SKM-1 (cell line): ENCODE results near the gene DNAH1.

Source experiments
- DNase-seq: peaks from one replicate; lab custom pipeline; 2025; ENCODE audit not compliant: unreplicated experiment; lab: John Stamatoyannopoulos, UW

The DNAH1 gene

DNA sequence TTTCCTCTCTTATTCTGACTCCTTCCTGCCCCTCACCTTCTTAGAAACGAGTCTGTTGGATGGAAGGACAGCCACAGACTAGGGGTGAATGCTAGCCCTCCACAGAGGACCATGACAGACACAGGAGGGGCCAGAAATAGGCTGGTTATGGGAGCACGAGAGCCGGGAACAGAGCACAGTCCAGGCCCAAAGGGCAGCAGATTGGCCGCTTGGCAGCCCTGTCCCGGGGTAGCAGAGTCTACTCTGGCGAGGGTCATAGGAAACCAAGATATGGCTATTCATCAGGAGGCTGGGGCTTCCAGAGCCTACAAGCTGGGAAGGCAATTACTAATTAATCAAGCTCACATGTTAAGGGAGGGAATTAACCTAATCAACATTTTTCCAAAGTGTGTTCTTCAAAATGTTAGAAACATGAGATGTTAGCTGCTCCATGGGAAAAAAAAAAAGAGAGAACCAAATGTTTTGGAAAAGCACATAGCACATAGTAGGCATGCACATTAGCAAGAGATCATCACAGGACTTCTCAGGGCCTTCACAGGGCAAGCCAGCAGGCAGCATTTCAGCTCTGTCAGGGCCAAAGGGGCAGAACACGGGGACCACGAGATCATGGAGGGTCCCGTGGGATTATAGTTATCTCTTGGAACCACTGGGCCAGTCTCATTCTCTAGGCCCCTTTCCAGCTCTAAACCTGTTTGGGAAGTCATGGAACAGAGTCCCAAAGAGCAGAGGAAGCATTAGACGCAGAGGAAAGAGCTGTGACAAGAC is 115.5 kb downstream of the DNAH1 start:
- DNase-seq, result no peak

DNA sequence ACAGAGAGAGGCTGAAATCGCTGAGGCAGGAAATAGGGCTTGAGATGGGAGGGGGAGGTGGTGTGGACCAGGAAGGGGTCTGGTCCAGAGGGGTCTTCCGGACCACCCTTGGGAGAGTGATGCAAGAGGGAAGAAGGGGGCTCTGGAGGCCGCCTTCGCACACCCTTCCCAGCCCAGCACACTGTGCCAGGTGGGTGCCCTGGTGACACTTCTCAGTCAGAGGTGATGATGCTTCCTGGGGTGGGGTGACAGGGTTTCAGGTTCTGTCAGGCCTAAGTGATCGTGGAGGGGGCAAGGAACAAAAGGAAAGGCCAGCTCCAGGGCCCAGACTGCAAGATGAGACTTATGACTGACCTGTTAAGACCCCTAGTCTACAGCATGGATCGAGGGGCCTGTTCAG is 116.1 kb downstream of the DNAH1 start:
- DNase-seq, result no peak

DNA sequence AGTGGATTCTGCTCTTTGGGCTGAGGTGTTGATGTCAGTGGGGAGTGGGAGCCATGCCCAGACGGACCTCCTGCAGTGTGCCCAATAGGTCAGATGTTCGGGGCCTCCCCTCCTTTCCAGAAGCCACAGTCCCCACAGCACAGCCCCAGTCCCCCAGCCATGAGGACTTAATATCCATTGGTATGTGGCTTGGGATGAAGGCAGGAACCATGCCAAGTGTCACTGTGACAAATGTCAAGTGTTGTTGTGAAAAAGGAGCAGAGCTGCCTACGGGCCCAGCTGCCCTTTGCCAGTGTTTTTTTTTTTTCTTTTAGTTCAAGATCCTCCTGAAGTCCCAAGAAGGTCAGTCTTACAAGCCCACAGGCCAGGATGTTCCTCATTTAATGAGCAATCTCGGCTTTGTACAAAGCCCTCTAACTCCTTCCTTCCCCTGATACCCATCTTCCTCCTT is 116.6 kb downstream of the DNAH1 start:
- DNase-seq, result no peak

DNA sequence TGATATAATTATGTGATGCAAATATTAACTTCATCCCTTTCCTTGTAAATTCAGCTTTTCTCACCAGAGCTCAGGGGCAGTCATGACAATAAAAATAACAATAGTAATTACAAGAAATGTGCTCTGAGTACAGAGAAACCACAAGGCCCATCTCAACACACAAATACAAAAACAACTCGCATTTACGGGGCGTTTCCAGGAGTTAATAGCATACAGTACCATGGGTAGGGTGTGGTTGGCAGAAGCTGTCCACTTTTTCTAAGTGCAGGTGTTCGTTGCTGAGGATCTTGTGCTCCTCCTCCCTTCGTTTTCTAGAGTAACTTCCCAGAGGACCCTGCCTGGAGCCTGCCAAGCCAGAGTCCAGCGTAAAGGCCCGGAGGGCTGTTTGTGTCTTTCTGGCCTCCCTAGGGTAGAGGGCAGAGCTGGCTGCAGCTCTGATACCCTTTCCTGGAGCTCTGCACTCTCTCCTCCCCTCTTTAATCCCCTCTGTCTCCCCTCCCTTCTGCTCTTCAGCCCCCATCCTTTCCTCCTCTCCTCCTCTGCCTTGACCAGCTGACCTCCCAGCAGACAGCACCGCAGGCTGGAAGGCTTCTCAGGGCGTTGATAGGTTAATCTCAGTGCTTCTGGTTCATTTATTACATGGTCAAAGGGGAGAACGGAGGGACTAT is 117.3 kb downstream of the DNAH1 start:
- no peak for DNase-seq

DNA sequence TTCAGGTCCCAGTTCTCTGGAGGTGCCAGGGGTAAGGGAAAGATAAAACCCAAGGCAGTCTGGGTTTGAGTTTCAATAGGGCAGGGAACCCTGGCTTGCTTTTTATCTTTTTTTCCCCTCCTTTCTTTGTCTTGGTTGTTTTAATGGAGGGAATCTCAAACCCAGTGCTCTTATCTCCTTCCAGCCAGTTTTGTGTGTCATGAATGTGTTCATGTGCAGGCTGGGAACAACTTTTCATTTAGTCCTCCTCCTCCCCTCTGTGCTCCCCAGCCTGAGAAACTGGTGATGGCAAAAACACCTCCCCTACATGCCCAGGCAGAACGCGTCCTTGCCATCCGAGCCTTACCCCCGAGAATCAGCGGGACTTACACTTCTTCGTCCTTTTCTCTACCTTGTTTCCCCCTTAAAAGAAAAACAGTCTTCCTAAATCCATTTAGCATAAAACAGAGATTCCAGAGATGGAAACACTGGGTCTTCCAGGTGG is 117.9 kb downstream of the DNAH1 start:
- no peak for DNase-seq

DNA sequence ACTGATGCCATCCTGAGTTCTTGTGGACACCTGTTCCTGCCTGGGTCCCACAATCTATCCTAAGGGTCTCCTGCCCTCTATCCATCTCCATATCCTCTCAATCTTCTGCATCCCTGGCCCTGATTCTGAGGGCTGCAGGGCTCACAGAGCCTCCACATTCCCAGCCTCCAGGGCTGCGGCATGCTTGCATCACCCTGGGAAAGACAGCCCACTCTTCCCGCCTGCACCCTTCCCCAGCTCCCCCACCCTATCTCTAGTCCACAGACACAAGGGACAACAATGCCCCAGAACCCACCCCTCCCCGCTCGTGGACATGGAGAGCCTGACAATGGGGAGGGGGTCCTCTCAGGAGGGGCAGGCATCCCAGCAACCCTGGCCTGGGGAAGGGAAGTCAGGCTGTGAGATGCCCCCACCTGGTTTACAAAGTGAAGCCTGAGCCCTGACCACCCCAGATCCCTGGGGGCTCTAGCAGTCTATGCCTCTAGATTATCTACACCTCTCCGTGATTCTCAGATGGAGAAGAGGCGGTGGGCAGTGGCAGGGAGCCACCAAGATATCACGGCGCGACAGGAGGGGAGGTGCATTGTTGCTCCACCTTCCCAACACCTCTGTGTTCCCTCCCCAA is 118.5 kb downstream of the DNAH1 start:
- no peak for DNase-seq

DNA sequence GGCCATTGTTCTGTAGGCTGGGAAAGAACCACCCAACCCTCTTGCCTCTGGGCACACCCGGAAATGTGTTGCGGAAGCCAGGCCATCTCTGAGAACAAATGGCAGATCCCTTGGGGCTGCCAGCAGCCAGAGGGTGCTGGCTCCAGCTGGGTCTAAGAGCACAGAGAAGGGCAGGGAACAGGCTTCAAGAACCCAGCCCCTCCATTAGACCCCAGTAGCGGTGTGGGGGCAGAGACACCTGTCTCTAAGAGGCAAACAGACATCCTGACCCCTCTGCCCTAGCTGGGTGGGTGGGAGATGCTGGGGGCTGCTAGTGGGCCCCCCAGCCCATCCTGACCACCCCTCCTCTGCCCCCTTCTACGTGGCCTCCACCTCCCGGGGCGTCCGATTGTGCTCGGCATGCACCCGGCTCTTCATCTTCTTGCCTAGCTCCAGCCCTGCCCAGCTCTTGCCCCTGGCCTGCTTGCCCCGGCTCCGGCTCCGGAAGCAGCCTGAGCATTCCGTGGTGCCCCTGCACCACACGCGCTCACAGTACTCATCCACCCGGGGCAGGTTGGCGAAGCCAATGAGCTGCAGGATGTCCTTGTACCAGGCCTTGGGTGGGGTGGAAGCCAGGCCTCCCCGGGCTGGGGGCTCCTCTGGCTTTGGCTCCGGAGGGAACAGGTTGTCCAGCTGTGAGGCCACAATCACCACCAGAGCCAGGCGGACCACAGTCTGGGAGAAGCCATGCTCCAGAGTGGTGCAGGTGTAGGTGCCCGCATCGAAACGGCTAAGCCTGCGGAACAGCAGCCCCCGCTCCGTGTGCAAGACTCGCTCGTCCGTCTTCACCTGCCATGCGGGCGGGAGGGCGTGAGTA is 119.4 kb downstream of the DNAH1 start:
- DNase-seq, result no peak

DNA sequence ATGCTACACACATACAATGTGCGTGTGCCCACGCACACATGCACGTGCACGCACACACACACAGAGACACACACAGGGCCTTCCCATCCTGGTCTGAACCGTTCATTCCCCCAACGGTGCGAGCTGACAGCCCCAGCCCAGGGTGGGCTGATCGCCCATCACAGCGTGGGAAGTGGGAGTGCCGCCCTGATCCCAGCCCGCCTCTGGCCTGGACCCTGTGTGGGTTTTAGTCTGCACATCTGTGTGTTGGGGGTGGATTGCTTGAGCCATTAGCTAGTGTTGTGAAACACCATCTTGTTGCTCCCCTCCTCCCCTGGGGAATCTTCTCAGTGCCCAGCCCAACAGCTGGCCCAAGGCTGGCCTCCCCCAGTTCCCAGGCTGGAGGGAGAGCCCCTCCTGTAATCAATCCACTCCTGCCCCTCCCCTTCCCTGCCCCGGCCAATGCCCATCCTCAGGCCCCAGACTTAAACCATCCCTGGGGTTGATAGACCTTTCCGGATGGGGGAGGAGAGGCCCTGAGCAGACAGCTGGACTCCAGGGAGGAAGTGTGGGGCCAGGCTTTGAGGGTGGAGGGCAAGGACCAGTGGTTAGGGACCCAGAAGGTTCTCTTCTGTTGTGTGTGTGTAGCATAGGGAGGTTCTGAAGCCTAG is 120.5 kb downstream of the DNAH1 start:
- peak; percentile 74 for DNase-seq

DNA sequence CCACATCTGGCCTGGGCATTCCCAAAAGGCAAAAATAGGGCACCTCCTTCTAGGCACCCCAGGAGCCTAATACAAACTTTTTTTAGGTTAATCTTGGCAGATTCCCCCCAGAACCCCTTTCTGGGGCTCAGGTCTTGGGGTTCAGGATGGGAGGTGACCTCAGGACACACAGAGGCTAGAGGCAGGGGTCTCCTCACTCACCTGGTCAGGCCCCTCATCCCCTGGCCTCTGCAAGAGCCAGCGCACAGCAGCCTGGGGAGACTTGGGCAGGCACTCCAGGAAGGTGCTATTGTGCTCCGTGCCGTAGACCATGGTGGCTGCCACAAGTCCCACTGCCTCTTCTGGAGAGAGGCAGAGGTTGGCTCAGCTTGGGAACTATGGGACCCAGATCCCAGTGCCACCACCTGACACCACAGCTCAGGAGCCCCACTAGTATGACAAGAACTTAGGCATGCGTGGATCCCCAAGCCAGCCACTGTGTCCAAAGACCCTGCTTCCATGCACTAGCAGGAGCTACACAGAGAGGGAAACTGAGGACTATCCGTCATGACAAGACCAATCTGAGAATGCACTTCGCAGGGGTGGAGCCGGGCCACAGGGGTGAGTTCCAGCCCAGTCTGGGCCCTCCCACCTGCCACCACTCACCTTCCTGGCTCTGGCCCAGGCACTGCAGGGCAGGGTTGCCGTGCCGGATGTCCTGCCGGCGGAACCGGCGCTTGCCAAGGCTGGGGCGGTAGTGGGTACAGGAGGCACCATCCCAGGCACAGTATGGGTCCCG is 121.4 kb downstream of the DNAH1 start:
- DNase-seq, result no peak

DNA sequence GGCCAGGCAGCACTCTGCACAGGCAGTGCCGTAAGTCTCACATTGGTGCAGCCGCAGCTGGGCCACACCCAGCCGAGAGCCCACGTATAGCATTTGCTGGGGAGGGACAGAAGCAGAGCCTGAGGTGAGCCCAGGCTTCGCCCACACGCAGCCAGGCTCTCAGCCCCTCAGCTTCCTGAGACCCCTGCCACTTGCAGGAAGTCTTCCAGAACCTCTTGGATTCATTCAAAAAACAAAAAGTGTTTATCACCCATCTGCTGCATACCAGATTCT is 121.9 kb downstream of the DNAH1 start:
- DNase-seq, result no peak

DNA sequence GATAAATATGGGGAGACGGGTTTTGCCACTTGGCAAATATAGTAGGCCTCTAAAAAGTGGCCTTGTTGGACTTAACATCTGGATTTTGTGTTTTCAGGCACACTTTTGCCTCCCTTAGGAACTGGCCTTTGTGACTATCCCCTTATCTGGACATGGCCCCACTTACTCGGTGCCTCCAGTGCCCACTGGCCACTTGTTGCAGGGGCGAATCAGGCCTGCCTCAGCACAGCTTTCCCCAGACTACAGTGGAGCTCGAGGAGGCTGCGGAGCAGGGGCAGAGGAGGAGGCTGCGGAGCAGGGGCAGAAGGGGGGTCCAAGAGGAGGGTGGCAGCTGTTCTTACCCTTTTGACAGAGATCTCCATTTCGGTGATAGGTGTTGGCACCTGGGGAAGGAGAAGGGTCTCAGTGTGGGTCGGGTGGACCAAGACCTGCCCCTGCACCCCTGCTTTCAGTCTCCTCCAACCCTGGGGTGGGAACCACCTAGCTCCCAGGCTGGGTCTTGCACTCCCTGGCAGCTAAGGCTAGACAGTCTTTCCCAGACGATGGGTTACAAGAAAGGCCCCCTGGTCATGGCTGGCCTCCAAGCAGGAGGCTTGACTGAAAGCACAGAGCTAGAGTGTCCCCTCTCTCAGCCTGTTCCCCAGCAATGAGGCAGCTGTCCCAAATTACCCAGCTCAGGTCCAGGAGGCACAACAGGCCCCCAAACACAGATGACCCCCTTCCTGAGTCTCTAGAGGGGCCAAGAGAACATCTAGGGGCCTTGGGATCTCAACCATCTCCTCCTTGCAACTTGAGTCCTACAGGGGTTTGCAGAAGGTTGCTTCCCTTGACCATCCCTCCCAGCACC is 122.7 kb downstream of the DNAH1 start:
- DNase-seq, result no peak

DNA sequence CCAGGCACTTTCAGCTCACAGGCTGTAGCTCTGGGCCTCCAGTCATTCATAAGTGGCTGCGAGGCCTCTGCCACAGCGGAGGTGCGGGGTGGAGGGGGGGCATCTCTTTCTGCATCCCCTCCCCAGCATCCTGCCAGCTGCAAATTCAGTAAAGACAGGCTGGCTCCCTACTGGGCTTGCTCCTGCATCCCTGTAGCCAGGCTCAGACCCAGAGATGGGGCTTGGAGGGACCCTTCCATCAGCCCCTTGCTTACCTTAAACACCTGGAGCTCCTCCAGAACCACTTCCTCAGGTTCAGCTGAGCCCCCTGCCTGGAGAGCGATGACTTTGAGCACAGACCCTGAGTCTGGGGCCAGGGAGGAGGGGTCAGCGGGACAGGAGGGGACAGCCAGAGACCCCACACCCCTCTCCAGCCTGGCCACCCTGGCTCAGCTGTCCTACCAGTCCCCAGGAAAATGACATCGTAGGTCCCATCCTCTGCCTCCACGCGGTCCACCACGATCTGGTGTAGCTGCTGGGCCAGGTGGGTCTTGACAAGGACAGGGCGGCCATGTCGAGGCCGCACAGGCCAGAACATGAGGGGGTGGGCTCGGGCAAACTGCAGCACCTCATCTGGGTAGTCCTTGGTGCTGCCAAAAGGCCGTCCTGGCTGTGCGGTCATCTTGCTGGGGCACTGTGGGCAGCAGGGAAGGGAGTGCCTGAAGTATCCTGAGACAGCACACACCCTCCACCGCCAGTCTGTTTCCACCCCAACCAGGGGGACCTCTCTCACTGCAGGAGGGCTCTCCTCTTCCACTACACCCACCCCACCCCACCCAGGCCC is 123.5 kb downstream of the DNAH1 start:
- no peak for DNase-seq

DNA sequence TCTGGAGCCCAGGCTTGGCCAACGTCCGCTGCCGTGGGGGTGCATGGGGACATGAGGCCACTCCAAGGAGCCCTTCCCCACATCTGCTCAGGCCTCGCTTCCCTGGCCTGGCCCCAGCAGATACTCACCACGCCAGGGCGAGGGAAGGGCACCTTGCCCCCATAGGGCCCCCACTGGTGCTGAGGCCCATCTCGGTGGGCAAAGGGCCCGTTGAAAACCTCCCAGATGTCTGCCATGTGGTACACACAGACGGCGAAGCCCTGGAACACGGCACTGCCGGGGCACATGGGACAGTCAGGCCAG is 124.1 kb downstream of the DNAH1 start:
- DNase-seq, result no peak

DNA sequence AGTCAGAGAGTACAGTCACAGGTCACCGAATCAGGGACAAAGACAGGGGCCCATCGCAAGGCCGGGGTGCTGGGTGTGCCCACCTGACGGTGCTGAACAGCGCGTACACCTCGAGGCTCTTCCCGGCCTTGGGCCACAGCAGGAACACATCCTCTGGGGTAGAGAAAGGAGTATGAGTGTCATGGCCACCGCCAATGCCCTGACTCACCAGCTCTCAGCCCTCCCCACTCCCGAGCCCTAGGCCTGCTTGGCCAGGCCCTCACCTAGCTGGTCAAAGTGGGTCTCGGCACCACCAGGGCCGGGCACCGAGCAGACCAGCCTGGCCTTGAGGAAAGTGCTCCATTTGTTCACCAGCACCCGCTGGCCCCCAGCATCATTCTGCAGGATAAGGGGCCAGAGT is 124.6 kb downstream of the DNAH1 start:
- DNase-seq, result no peak

DNA sequence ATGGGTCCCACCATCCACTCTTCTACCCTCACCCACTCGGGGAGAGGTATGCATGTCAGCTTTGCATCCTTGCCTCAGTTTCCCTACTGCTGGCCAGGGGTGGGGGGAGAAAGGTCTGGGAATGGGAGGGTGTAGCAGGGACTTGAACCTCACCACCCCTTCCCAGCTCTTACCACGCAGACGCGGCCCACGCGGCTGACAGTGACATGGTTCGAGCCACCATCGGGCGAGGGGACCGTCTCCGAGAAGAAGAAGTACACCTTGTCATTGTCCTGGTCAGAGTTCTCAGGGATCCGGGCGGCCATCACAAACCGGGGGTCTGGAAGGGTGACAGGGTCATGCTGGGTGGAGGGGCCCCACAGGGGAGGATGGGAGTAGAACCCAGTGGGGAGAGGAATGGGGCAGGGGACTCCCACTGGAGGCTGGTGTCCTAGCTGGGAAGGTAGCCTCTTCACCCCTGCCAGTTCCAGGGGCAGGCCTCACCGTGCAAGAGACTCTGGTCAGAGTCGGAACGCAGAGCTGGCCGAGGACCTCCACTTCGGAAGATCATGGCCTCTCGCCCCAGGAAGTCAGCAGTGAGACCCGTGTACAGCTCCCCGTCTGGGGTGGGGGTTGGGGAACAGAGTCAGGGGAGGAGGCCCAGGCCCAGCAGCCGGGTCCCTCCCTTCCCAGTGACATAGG is 125.1 kb downstream of the DNAH1 start:
- DNase-seq, result no peak

DNA sequence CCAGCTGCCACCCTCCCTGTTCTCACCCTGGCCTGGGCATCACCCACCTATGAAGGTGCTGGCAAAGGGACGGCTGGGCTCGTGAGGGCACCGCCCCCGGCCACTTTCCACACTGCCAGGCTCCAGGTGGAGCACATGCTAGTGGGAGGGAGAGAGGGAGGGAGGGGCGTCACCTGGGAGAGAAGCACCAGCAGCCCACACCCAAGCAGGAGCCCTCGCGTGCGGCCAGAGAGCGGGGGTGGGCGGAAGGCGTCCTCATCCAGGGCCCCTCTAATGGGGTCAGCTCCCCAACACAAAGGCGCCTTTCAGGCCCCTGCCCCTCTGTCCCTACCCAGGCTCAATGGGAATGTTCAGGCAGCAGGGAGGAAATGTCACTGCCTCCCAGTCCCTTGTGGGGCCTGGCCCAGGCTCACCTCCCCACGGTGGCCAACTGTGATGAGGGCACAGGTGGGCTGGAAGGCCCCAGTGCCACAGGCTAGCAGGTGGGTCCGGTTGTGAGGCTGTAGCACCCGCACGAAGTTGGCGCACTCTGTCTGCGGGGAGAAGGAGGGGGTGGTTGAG is 125.7 kb downstream of the DNAH1 start:
- DNase-seq, result no peak

DNA sequence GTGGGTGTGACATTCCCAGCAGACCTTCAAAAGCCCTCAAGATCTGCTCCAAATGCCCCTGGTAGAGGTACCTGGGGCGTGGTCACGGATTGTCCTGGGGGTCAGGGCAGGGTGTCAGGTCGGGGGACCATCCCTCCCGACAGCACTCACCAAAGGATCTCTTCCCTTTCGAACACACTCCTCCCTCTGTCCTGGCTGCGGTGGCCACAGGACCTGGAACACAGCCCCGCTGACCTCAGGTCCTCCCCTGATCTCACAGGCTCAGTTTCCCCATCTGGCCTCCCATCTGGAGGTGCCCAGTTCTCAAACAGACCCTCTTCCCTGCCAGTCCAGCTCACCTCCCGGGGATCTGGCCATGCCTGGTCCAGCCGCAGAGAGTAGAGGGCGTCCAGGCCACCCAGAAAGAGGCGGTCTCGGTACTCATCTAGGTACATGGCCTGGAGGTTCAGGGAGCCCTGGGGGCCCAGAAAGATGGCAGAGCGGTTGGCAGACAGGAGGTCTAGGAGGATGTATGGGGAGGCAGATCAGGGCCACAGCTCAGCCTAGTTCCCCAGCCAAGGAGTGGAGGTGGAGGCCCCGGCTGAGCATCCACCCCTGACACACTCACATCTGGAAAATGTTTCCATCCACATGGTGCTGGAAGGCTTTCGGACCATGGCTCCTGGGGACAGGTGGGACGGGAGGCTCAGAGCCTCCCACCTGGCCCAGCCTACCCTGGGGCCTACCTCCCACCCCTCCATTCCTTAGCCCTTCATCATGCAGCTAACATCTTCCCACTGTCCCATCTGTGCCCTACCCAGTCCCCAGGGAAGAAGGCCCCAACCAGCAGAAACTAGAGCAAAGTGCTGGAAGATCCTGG is 126.5 kb downstream of the DNAH1 start:
- no peak for DNase-seq
